GM12872 (cell line): Measurements from ENCODE around the gene TNNC1.

ENCODE experiments used
- CTCF ChIP-seq: IDR thresholded peaks from 3 replicates; pipeline ENCODE4 v1.5.1; 2011; ENCODE audit warnings: low read depth, mild to moderate bottlenecking, low read length, moderate library complexity; ENCODE audit not compliant: insufficient read depth

Gene TNNC1

GRCh38 chr3:52454250-52454937 lies 553 bp upstream of the TNNC1 start:
- TF ChIP-seq CTCF: no peak

GRCh38 chr3:52452570-52453221 lies 1.1 kb downstream of the TNNC1 start:
- TF ChIP-seq CTCF: no peak

- no peak for TF ChIP-seq CTCF
Measured at GRCh38 chr3:52452126-52452525, 1.7 kb downstream of the TNNC1 start.

- TF ChIP-seq CTCF: peak; percentile 32; the same call in 2 of the 3 replicates
Measured at GRCh38 chr3:52451237-52452083, 2.4 kb downstream of the TNNC1 start.

GRCh38 chr3:52450489-52451236 lies 3.2 kb downstream of the TNNC1 start:
- TF ChIP-seq CTCF: no peak

GRCh38 chr3:52447512-52448355 lies 6.1 kb downstream of the TNNC1 start:
- no peak for TF ChIP-seq CTCF
